Stomach (tissue), 4 donors: ENCODE measurements around the gene SAFB.

ENCODE experiments used
- POLR2A ChIP-seq, 4 donors: fragments of 450-650 bp; IDR thresholded peaks; one replicate each; pipeline ENCODE4 v1.6.1; 2016; ENCODE audit warnings: antibody characterized with exemption in 4 of 4, control low read depth in 2 of 4, mild to moderate bottlenecking in 1 of 4, moderate library complexity in 1 of 4
- POLR2AphosphoS5 ChIP-seq, 3 donors: sonication (generic); formaldehyde crosslinking; IDR thresholded peaks; one replicate each; pipeline ENCODE4 v1.6.1; 2016; ENCODE audit warnings: antibody characterized with exemption in 3 of 3
- TF ChIP-seq, protein P1 (sequence below), 7 experiments: fragments of 450-650 bp in 4 of 7; fragments of 200-600 bp in 3 of 7; sonication (generic) in 3 of 7; IDR thresholded peaks; one replicate each; pipeline ENCODE4 v1.5.1; 2016 to 2019; ENCODE audit warnings: antibody characterized with exemption in 7 of 7, control low read depth in 2 of 7, mild to moderate bottlenecking in 1 of 7

DNA sequence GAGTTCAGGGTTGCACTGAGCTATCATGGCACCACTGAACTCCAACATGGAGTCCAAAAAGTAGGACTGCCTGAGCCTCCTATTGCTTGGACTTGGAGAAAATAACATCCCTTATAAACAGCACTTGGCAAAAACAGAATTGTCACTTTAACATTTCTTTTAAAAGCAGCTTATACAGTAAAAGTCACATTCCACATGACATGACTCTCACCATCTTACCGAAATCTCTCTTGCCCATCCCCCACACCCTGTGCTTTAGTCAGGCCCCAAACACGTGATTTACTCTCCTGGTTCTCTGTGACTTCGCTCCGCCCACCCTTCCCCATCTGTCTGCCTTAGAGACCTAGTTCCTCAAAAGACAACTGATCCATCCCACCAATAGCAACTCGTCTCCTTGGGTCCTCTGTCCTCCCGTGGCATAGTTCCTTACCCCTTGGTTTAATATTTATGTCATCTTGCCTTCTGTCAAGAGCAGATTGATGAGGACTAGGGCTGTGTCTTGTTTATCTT lies 4.6 kb downstream of the SAFB start:
- TF ChIP-seq, protein P1, sequence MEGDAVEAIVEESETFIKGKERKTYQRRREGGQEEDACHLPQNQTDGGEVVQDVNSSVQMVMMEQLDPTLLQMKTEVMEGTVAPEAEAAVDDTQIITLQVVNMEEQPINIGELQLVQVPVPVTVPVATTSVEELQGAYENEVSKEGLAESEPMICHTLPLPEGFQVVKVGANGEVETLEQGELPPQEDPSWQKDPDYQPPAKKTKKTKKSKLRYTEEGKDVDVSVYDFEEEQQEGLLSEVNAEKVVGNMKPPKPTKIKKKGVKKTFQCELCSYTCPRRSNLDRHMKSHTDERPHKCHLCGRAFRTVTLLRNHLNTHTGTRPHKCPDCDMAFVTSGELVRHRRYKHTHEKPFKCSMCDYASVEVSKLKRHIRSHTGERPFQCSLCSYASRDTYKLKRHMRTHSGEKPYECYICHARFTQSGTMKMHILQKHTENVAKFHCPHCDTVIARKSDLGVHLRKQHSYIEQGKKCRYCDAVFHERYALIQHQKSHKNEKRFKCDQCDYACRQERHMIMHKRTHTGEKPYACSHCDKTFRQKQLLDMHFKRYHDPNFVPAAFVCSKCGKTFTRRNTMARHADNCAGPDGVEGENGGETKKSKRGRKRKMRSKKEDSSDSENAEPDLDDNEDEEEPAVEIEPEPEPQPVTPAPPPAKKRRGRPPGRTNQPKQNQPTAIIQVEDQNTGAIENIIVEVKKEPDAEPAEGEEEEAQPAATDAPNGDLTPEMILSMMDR (IDR thresholded peaks at IDR 0.05): no peak
- TF ChIP-seq POLR2A (IDR thresholded peaks at IDR 0.05) (no peak), POLR2AphosphoS5 (IDR thresholded peaks at IDR 0.05) (no peak)
